ENCODE data around the gene EIF1AY.

GRCh38 chrY:20544451-20544960 is 31.1 kb upstream of the EIF1AY start:
- TF ChIP-seq, protein P1, sequence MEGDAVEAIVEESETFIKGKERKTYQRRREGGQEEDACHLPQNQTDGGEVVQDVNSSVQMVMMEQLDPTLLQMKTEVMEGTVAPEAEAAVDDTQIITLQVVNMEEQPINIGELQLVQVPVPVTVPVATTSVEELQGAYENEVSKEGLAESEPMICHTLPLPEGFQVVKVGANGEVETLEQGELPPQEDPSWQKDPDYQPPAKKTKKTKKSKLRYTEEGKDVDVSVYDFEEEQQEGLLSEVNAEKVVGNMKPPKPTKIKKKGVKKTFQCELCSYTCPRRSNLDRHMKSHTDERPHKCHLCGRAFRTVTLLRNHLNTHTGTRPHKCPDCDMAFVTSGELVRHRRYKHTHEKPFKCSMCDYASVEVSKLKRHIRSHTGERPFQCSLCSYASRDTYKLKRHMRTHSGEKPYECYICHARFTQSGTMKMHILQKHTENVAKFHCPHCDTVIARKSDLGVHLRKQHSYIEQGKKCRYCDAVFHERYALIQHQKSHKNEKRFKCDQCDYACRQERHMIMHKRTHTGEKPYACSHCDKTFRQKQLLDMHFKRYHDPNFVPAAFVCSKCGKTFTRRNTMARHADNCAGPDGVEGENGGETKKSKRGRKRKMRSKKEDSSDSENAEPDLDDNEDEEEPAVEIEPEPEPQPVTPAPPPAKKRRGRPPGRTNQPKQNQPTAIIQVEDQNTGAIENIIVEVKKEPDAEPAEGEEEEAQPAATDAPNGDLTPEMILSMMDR (IDR thresholded peaks at IDR 0.05 in 8 of 11, conservative IDR thresholded peaks at IDR 0.05 in 3 of 11) = no peak
- TF ChIP-seq POLR2A (IDR thresholded peaks at IDR 0.05) (no peak), POLR2AphosphoS5 (IDR thresholded peaks at IDR 0.05) (no peak)

All from spleen (tissue), 7 donors.